Immature natural killer cell (primary cell): ENCODE data around the gene FHIT. TPM values are rescaled to one million over a fixed set of nuclear protein-coding genes. Genes with fewer than 3 reads are reported as not detected.

Experiments used
- DNase-seq, 3 donors: peaks; one replicate each; pipeline ENCODE4 v3.0.0; 2022; ENCODE audit warnings: mixed read lengths in 1 of 3
- H3K27ac Mint-ChIP-seq, 6 donors: one replicate each; pipeline ENCODE4 v1.8.0; 2020; ENCODE audit warnings: mixed read lengths in 6 of 6, mild to moderate bottlenecking in 5 of 6, inconsistent platforms in 4 of 6, moderate library complexity in 3 of 6
- H3K27me3 Mint-ChIP-seq, 3 donors: one replicate each; pipeline ENCODE4 v1.8.0; 2020 to 2021; ENCODE audit warnings: low read depth in 3 of 3, mild to moderate bottlenecking in 3 of 3, mixed read lengths in 3 of 3, moderate library complexity in 3 of 3, inconsistent platforms in 1 of 3
- H3K36me3 Mint-ChIP-seq, 3 donors: one replicate each; pipeline ENCODE4 v1.8.0; 2020; ENCODE audit warnings: mixed read lengths in 3 of 3, inconsistent platforms in 2 of 3, mild to moderate bottlenecking in 2 of 3
- H3K4me1 Mint-ChIP-seq, 2 donors: one replicate each; pipeline ENCODE4 v1.8.0; 2020; ENCODE audit warnings: inconsistent platforms in 2 of 2, mild to moderate bottlenecking in 2 of 2, mixed read lengths in 2 of 2, moderate library complexity in 1 of 2
- H3K4me3 Mint-ChIP-seq, 5 donors: one replicate each; pipeline ENCODE4 v1.8.0; 2020; ENCODE audit warnings: mild to moderate bottlenecking in 5 of 5, mixed read lengths in 5 of 5, inconsistent platforms in 3 of 5, moderate library complexity in 3 of 5
- H3K9me3 Mint-ChIP-seq, 6 donors: one replicate each; pipeline ENCODE4 v1.8.0; 2020; ENCODE audit warnings: mild to moderate bottlenecking in 6 of 6, mixed read lengths in 6 of 6, inconsistent platforms in 4 of 6, moderate library complexity in 3 of 6
- polyA plus RNA-seq, 3 donors: library from polyadenylated mRNA; unstranded; fragments of 300-500 nt; fragmentation: Illumina TruSeq; gene quantifications; one replicate each; pipeline ENCODE4 v1.2.3, GENCODE V29; 2021

The FHIT gene
- polyA plus RNA-seq, 3 donors from 2014 or later: 2.5 to 8.8 (median 3.9) TPM

DNA sequence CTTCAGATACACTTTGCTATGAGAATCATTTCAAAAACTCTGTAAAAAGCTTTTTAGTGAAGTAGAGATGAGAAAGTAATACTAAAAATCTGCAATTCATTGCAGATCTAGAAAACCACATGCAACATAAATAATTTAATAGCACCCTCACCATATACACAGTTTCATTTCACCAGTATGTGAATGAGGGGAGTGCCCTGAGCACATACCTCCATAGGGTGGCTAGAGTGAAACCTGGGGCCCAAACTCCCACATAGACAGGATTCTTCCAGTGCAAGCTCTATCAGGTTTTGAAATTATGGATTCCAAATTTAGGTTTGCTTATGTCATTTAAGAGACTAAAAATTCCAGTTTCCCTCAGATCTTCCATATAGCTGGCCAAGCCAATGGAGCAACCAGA, 1228.1 kb downstream of the FHIT start:
- Mint-ChIP-seq H3K9me3 (no peaks in the 10 kb centered on the region), H3K4me3 (no peak overlapping the region), H3K27ac (no peak overlapping the region), H3K27me3 (peaks cover 0 to 2% (median 2%) of the 10 kb centered on the region in 3 donors), H3K36me3 (peaks cover 0 to 3% (median 0%) of the 10 kb centered on the region in 3 donors), H3K4me1 (peaks cover 24 to 60% of the 10 kb centered on the region in 2 donors)
- DNase-seq: no peak

DNA sequence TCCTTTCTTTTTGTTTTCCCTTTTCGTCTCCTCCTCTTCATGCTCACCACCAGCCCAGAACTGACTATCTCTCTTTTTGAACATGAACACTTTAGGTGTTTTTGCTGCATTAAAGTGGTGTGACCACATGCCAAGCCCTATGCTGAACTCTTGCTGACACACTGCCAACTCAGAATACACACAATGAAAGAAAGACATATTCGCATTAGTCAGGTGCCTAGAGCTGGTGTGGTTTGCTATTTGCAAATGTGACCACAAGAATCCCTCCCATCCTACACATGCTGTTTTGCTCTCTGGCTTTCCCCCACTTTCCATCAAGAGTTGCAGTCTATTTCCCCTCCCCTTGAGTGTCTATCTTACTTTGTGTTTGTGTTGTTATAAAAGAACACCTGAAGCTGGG, 1233.6 kb downstream of the FHIT start:
- H3K4me1 Mint-ChIP-seq: peaks cover 55 to 74% of the 10 kb centered on the region in 2 donors
- H3K9me3 Mint-ChIP-seq: peaks cover 0 to 5% (median 0%) of the 10 kb centered on the region in 6 donors
- peak overlapping the region; percentile 88 to 95 (median 92) for H3K27ac Mint-ChIP-seq
- peak; percentile 64 to 75 (median 73) for DNase-seq
- peaks cover 0 to 3% (median 0%) of the 10 kb centered on the region in 3 donors for H3K36me3 Mint-ChIP-seq
- H3K4me3 Mint-ChIP-seq: peak overlapping the region; percentile 53 to 78 (median 71)
- H3K27me3 Mint-ChIP-seq: peaks cover 0 to 7% (median 2%) of the 10 kb centered on the region in 3 donors

DNA sequence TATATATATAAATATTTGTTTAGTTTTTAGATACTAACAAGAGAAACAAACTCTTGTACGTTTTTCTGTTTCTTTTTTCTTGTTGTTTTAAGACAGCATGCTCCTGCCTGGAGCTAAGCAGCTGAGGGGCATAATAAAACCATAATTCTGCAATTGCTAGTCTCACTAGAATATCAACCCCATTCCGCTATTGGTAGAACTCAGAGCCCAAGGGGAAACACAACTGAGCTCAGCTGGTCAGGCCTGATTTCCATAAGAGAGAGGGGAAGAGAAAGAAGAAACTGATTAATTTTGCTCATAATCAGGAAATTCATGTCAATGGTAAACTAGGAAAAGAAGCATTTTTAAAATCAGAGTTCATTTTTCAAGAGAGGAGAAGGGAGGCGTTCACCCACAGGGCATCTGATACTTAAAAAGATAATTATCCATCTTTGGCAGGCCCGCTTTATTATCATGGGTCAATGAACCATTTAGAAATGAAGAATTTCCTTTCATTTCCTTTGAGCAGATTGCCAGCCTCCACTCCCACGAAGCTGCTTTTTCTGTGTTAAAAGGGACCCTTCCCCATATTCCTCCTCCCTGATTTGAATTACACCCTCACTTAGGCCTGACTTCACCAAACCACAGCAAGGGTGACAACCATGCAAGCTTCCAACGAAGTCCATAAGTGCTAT, 1236.1 kb downstream of the FHIT start:
- Mint-ChIP-seq H3K27ac (peak overlapping the region in 4 of 6 donors; percentile 50 to 77 (median 70)), H3K9me3 (peaks cover 0 to 5% (median 0%) of the 10 kb centered on the region in 6 donors), H3K27me3 (peaks cover 0 to 10% (median 0%) of the 10 kb centered on the region in 3 donors), H3K4me3 (no peak overlapping the region), H3K36me3 (peaks cover 0 to 4% (median 3%) of the 10 kb centered on the region in 3 donors), H3K4me1 (peaks cover 79 to 95% of the 10 kb centered on the region in 2 donors)
- no peak for DNase-seq

DNA sequence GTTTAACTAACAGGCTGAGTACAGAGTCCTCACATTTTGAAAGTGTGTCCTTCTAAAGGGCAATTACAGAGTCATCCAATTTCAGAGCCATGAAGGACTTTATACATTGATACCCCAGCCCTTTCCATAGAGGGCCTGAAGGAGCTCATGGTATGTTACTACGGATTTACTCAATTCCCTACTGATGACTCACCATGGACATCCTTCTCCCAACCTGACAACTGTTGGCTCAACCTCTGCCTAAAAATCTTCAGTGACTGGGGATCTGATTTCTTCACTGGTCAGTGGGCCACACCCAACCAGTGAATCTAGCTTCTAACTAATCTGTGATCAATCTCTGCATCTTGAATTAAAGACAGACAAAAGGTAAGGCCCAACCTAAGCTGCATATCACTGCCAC, 1238.0 kb downstream of the FHIT start:
- peak overlapping the region in 2 of 5 donors; percentile 8 to 14 for H3K4me3 Mint-ChIP-seq

DNA sequence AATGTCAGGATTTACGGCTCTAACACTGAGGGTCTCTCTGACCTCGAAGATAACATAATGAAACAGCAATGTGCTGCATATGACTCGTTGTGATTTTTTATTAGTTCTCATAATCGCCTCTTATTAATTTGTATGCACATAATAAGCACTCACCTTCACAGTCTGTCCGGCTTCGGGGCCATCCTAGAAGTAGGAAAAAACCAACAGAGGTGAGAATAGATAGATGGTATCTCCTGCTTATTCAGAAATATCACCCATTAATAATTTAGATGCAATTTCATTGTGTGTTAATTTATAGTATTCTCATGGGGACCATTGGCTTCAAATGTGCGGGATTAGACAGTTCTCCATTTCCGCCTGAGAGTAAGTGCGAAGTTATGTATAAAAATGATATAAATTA, 1240.0 kb downstream of the FHIT start:
- peaks cover 0 to 4% (median 0%) of the 10 kb centered on the region in 3 donors for H3K27me3 Mint-ChIP-seq
- peaks cover 80 to 89% of the 10 kb centered on the region in 2 donors for H3K4me1 Mint-ChIP-seq
- H3K36me3 Mint-ChIP-seq: peaks cover 0 to 4% (median 0%) of the 10 kb centered on the region in 3 donors

More for the DNA sequence above, 1238.0 kb downstream of the FHIT start:
- no peak for DNase-seq
- peaks cover 0 to 4% (median 3%) of the 10 kb centered on the region in 3 donors for H3K36me3 Mint-ChIP-seq
- H3K27me3 Mint-ChIP-seq: peaks cover 0 to 9% (median 0%) of the 10 kb centered on the region in 3 donors
- peaks cover 88 to 95% of the 10 kb centered on the region in 2 donors for H3K4me1 Mint-ChIP-seq
- peaks cover 0 to 5% (median 0%) of the 10 kb centered on the region in 6 donors for H3K9me3 Mint-ChIP-seq
- H3K27ac Mint-ChIP-seq: peak overlapping the region in 5 of 6 donors; percentile 14 to 97 (median 56)

DNA sequence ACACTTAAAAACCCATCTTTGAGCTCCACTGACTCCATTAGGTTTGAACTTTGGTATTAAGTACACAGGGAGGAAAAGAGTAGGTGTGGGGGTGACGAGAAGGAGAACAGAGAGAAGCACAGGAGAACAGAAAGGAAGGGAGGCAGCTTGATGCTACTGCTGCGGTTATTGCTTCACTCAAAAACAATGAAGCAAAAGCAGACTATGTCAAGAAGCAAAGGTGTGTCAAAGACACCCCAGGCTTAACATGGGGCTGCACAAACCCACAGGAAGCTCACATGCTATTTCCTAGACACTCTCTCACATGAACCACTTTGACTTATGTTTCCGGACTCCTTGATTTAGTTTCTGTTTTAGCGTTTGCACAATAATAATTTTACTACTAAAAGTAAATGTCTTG, 1240.5 kb downstream of the FHIT start:
- Mint-ChIP-seq H3K4me3 (peak overlapping the region; percentile 76 to 91 (median 87)), H3K9me3 (no peaks in the 10 kb centered on the region), H3K4me1 (peaks cover 77 to 85% of the 10 kb centered on the region in 2 donors), H3K36me3 (peaks cover 0 to 4% (median 0%) of the 10 kb centered on the region in 3 donors), H3K27ac (peak overlapping the region; percentile 96 to 99 (median 98)), H3K27me3 (peaks cover 0 to 4% (median 0%) of the 10 kb centered on the region in 3 donors)
- peak; percentile 83 to 86 (median 86) for DNase-seq

More for the DNA sequence above, 1240.0 kb downstream of the FHIT start:
- peak overlapping the region; percentile 96 to 99 (median 98) for H3K27ac Mint-ChIP-seq
- H3K4me3 Mint-ChIP-seq: peak overlapping the region; percentile 76 to 91 (median 87)
- H3K9me3 Mint-ChIP-seq: no peaks in the 10 kb centered on the region
- DNase-seq: no peak

DNA sequence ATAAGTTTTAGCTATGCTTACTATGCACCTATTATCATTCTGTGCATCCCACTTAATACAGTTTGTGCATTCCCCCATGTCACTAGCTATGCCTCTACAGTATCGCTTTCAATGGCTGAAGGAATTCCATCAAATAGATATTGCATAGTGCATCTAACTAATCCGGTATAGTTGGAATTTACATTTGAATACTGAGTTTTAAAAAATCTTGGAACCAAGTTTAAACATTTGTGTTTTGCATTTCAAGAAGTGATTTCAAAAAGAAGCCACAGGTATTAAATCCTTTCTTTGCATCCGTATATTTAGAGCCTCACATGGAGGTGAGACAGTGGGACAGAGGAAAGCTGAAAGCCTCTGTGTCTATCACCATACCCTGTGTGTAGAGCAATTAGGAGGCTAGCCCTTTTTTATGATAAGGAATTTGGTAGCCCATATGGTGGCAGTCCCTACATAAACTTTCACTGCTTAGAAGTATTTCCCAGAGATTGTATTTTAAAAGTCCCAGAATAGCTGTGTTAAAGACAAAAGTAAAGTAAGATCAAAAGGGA, 1241.2 kb downstream of the FHIT start:
- Mint-ChIP-seq H3K9me3 (no peaks in the 10 kb centered on the region), H3K27ac (peak overlapping the region; percentile 96 to 99 (median 98)), H3K4me1 (peaks cover 70 to 77% of the 10 kb centered on the region in 2 donors), H3K4me3 (peak overlapping the region; percentile 76 to 91 (median 87)), H3K27me3 (peaks cover 0 to 5% (median 0%) of the 10 kb centered on the region in 3 donors), H3K36me3 (peaks cover 0 to 4% (median 0%) of the 10 kb centered on the region in 3 donors)
- no peak for DNase-seq

DNA sequence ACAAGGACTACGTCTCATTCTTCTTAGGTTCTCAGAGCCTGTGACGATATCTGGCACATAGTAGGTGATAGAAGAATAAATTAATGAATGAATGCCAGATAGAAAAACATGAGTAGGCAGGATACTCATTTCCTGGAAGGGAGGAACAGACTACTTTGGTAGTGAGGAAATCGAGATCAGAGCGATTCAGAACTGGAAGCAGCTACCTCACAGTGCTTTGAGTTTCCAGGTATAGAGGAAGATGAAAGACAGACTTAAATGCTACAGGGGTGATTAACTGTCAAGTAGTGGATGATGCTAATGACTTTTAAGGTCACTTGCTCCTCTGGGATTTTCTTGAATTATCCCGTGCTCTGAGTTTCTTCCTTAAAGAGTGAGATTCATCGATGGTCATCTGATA, 1249.9 kb downstream of the FHIT start:
- H3K4me1 Mint-ChIP-seq: no peaks in the 10 kb centered on the region
- H3K9me3 Mint-ChIP-seq: no peaks in the 10 kb centered on the region
- no peaks in the 10 kb centered on the region for H3K36me3 Mint-ChIP-seq
- DNase-seq: no peak
- peaks cover 0 to 3% (median 1%) of the 10 kb centered on the region in 3 donors for H3K27me3 Mint-ChIP-seq
- H3K4me3 Mint-ChIP-seq: no peak overlapping the region
- H3K27ac Mint-ChIP-seq: no peak overlapping the region

DNA sequence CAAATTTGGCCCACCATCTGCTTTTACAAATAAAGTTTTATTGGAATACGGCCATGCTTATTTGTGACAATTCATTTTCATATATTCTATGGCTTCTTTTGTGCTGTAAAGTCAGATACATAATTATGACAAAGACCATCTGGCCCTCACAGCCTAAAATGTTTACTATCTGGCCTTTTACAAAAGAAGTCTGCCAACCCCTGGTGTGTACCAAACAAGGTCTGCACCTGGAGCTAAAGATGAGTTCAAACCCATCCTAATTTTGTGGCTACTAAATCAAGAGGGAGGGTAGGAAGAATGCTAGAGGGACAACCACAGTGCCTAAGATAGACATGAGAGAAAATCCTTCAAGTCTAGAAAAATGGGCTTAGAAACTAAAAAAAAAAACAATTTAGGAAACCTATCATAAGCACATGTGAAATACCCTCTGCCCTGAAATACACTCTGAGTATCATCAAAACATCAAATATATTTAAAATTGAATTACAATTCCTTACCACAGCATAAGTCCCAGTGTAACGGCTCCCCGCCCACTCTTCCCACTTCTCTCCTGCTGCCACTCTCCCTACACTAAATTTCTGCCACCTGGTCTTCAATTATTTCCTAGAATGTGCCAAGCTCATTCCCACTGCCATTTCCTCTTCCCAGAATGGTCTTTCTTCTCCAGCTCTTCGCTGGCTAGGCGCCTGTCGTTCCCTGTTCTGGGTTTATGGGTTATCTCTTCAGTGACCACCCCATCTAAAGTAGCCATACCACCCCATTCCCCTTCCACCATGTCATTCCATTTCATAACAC, 1250.7 kb downstream of the FHIT start:
- Mint-ChIP-seq H3K4me1 (peaks cover 6 to 8% of the 10 kb centered on the region in 2 donors), H3K4me3 (no peak overlapping the region), H3K9me3 (no peaks in the 10 kb centered on the region), H3K36me3 (no peaks in the 10 kb centered on the region), H3K27me3 (peaks cover 0 to 3% (median 1%) of the 10 kb centered on the region in 3 donors), H3K27ac (peak overlapping the region in 1 of 6 donors; percentile 41)
- DNase-seq: no peak

DNA sequence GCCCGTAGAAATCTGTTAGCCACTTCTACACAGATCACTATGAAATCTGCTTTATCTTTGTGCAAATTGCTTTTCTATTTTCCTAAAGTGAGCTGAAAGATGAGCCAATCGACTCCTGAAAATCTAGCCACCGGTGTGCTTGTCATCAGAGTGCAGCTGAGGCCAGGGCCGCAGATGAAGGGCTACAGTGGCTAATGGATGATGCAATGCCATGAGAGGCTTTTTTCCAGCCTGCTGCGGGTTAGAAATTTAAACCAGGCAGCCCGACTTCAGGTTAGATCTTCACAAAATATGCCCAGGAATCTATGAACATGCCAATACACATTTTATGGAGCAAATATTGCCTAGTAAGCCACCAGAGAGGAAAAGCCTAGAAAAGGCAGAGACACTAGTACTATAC, 1253.2 kb downstream of the FHIT start:
- peaks cover 7 to 15% of the 10 kb centered on the region in 2 donors for H3K4me1 Mint-ChIP-seq
- DNase-seq: no peak
- peaks cover 0 to 5% (median 0%) of the 10 kb centered on the region in 3 donors for H3K27me3 Mint-ChIP-seq
- H3K4me3 Mint-ChIP-seq: no peak overlapping the region
- peaks cover 0 to 4% (median 0%) of the 10 kb centered on the region in 3 donors for H3K36me3 Mint-ChIP-seq
- no peaks in the 10 kb centered on the region for H3K9me3 Mint-ChIP-seq
- H3K27ac Mint-ChIP-seq: no peak overlapping the region

DNA sequence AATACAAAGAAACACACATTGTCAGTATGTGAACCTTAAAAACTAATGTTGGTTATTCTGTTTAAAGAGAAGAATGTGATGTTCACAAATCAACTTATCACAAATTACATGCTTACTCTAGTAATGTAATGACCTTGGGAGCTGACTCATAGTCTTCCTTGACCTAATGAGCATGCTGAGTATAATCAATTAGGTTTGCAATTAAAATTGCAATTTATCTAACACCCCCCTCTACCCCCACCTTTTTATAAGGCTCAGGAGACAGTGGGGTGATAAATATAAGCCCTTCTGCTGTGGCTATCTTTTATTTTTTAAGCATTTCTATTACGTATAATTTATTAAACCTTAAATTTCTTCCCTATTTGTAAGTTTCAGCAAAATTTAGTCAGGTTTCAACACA, 1253.7 kb downstream of the FHIT start:
- Mint-ChIP-seq H3K36me3 (peaks cover 0 to 4% (median 0%) of the 10 kb centered on the region in 3 donors), H3K27me3 (peaks cover 0 to 5% (median 0%) of the 10 kb centered on the region in 3 donors), H3K4me3 (no peak overlapping the region), H3K4me1 (peaks cover 7 to 15% of the 10 kb centered on the region in 2 donors), H3K9me3 (no peaks in the 10 kb centered on the region), H3K27ac (no peak overlapping the region)
- no peak for DNase-seq

DNA sequence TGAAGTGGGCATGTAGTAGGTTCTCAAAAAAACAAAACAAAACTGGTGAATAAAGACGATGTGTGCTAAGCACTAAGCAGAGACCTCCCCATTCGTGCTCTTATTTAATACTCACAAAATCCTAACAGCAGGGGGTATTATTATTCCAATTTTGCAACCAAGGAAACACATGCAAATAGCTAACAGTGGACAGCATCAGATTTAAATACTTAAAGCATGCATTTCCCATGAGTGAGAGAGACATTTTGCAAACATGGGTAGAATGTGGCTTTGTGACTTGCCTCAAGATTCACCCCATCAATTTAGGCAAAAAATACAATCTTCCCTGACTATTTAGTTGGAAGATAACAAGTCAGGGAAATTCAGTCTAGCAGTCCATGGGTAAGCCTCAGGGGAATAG, 1255.2 kb downstream of the FHIT start:
- no peak for DNase-seq
- H3K9me3 Mint-ChIP-seq: no peaks in the 10 kb centered on the region
- peak overlapping the region in 1 of 6 donors; percentile 42 for H3K27ac Mint-ChIP-seq
- H3K27me3 Mint-ChIP-seq: peaks cover 0 to 5% (median 0%) of the 10 kb centered on the region in 3 donors
- H3K4me3 Mint-ChIP-seq: no peak overlapping the region
- H3K36me3 Mint-ChIP-seq: peaks cover 0 to 4% (median 0%) of the 10 kb centered on the region in 3 donors
- peaks cover 7 to 15% of the 10 kb centered on the region in 2 donors for H3K4me1 Mint-ChIP-seq

DNA sequence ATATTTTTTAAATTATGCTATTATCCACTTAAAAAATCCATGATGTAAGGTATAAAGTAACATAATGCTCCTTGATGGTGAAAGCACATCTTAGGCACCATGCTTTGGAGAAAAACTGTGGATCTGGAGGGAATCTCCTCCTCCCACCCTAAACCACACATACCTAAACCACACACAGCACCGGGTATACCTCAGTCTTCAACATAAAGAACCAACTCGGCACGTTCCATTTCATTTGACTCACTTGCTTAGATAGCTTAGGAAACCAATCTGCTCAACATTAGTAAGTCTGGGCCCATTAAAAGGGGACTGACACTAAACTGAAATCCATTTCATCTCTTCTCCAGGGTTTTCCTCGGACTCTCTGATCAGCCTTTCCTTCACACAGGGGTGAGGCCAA, 1255.7 kb downstream of the FHIT start:
- Mint-ChIP-seq H3K36me3 (peaks cover 0 to 4% (median 0%) of the 10 kb centered on the region in 3 donors), H3K4me3 (no peak overlapping the region), H3K27me3 (peaks cover 0 to 2% (median 0%) of the 10 kb centered on the region in 3 donors), H3K27ac (peak overlapping the region in 1 of 6 donors; percentile 42), H3K9me3 (no peaks in the 10 kb centered on the region), H3K4me1 (peaks cover 7 to 15% of the 10 kb centered on the region in 2 donors)
- DNase-seq: no peak
